CD4-positive, alpha-beta T cell treated with Interferon alpha-2 for 1 hour (primary cell): ENCODE measurements around the gene IZUMO1R.
"Not testable (repeated sequence)": the region's sequence is repeated elsewhere in the genome, so short reads cannot be mapped to it uniquely, and the experiment has no call there.

Source experiments
- DNase-seq, 2 donors: peaks; one replicate each; pipeline ENCODE4 v3.0.0-alpha.2; 2020 to 2022

The IZUMO1R gene

GRCh38 chr11:94326947-94327346 lies 22.6 kb downstream of the IZUMO1R start:
- DNase-seq, result no peak

- DNase-seq, result no peak
Observed at GRCh38 chr11:94328587-94329080, 24.3 kb downstream of the IZUMO1R start.

GRCh38 chr11:94329501-94329900 lies 25.1 kb downstream of the IZUMO1R start:
- DNase-seq, result no peak

GRCh38 chr11:94330789-94331188 lies 26.4 kb downstream of the IZUMO1R start:
- no peak for DNase-seq

- no peak for DNase-seq
Observed at GRCh38 chr11:94332814-94333213, 28.4 kb downstream of the IZUMO1R start.

- no peak for DNase-seq
Observed at GRCh38 chr11:94336033-94336432, 31.7 kb downstream of the IZUMO1R start.

GRCh38 chr11:94338651-94339050 lies 34.3 kb downstream of the IZUMO1R start:
- no peak for DNase-seq

- DNase-seq, result no peak
Observed at GRCh38 chr11:94342250-94342649, 37.9 kb downstream of the IZUMO1R start.

- DNase-seq, result no peak
Observed at GRCh38 chr11:94343495-94343894, 39.1 kb downstream of the IZUMO1R start.

- DNase-seq, result not testable (repeated sequence)
Observed at GRCh38 chr11:94346311-94346710, 41.9 kb downstream of the IZUMO1R start.

- not testable (repeated sequence) for DNase-seq
Observed at GRCh38 chr11:94350850-94351563, 46.6 kb downstream of the IZUMO1R start.
